ENCODE results near the gene SPEF2. TPM values are rescaled to one million over a fixed set of nuclear protein-coding genes. Genes with fewer than 3 reads are reported as not detected.
"Not testable (repeated sequence)": the region's sequence is repeated elsewhere in the genome, so short reads cannot be mapped to it uniquely, and the experiment has no call there.

SPEF2 gene
- total RNA-seq, 4 donors from 2014 or later, result 1.7 to 10.0 (median 2.2) TPM

- no peaks in the 10 kb centered on the region for H3K27me3 ChIP-seq
- TF ChIP-seq CTCF (IDR thresholded peaks at IDR 0.05) (no peak), EP300 (IDR thresholded peaks at IDR 0.05) (no peak), POLR2AphosphoS5 (IDR thresholded peaks at IDR 0.05) (no peak), POLR2A (IDR thresholded peaks at IDR 0.05) (no peak)
- no peaks in the 10 kb centered on the region for H3K9me3 ChIP-seq
- DNase-seq (ENCODE audit: low spot score in 2 of 2), result no peak
- H3K27ac ChIP-seq, result no peak overlapping the region
- no peaks in the 10 kb centered on the region for H3K4me1 ChIP-seq
- 52% methylated on average over 4 of the region's 4 CpGs for WGBS
- H3K36me3 ChIP-seq, result no peaks in the 10 kb centered on the region
- no peak overlapping the region for H3K4me3 ChIP-seq
Observed at GRCh38 chr5:35665096-35665495, 47.4 kb downstream of the SPEF2 start.

GRCh38 chr5:35668319-35668718 is 50.7 kb downstream of the SPEF2 start:
- no peaks in the 10 kb centered on the region for H3K36me3 ChIP-seq
- DNase-seq (ENCODE audit: low spot score in 2 of 2), result no peak
- no peak overlapping the region for H3K27ac ChIP-seq
- no peaks in the 10 kb centered on the region for H3K4me1 ChIP-seq
- H3K27me3 ChIP-seq, result no peaks in the 10 kb centered on the region
- 93% methylated on average over 2 of the region's 2 CpGs for WGBS
- H3K9me3 ChIP-seq, result no peaks in the 10 kb centered on the region
- no peak overlapping the region for H3K4me3 ChIP-seq
- TF ChIP-seq POLR2AphosphoS5 (IDR thresholded peaks at IDR 0.05), result no peak

- H3K27me3 ChIP-seq, result no peaks in the 10 kb centered on the region
- no peak for TF ChIP-seq POLR2A (IDR thresholded peaks at IDR 0.05)
- TF ChIP-seq EP300 (IDR thresholded peaks at IDR 0.05), result no peak
- TF ChIP-seq POLR2AphosphoS5 (IDR thresholded peaks at IDR 0.05), result no peak
- TF ChIP-seq CTCF (IDR thresholded peaks at IDR 0.05), result no peak
- no peaks in the 10 kb centered on the region for H3K9me3 ChIP-seq
- DNase-seq (ENCODE audit: low spot score in 2 of 2), result no peak
- no peaks in the 10 kb centered on the region for H3K36me3 ChIP-seq
- 78% methylated on average over 2 of the region's 2 CpGs for WGBS
- H3K27ac ChIP-seq, result no peak overlapping the region
- no peak overlapping the region for H3K4me3 ChIP-seq
- no peaks in the 10 kb centered on the region for H3K4me1 ChIP-seq
Observed at GRCh38 chr5:35668794-35669193, 51.1 kb downstream of the SPEF2 start.

GRCh38 chr5:35671541-35672295 is 54.1 kb downstream of the SPEF2 start:
- H3K27me3 ChIP-seq, result no peaks in the 10 kb centered on the region
- DNase-seq (ENCODE audit: low spot score in 2 of 2), result no peak
- H3K36me3 ChIP-seq, result no peaks in the 10 kb centered on the region
- 83% methylated on average over 5 of the region's 5 CpGs for WGBS
- H3K4me3 ChIP-seq, result no peak overlapping the region
- no peaks in the 10 kb centered on the region for H3K9me3 ChIP-seq
- TF ChIP-seq POLR2A (IDR thresholded peaks at IDR 0.05), result no peak
- no peak for TF ChIP-seq POLR2AphosphoS5 (IDR thresholded peaks at IDR 0.05)
- TF ChIP-seq EP300 (IDR thresholded peaks at IDR 0.05), result no peak
- no peak for TF ChIP-seq CTCF (IDR thresholded peaks at IDR 0.05)
- no peak overlapping the region for H3K27ac ChIP-seq
- no peaks in the 10 kb centered on the region for H3K4me1 ChIP-seq

GRCh38 chr5:35672296-35672655 is 54.6 kb downstream of the SPEF2 start:
- not testable (repeated sequence) for H3K4me3 ChIP-seq; DNase-seq (ENCODE audit: low spot score in 2 of 2); H3K4me1 ChIP-seq; H3K36me3 ChIP-seq; H3K27ac ChIP-seq; H3K9me3 ChIP-seq; H3K27me3 ChIP-seq
- 95% methylated on average over 1 of the region's 1 CpG for whole genome bisulfite sequencing

- H3K27me3 ChIP-seq, result no peaks in the 10 kb centered on the region
- TF ChIP-seq POLR2AphosphoS5 (IDR thresholded peaks at IDR 0.05) (no peak), EP300 (IDR thresholded peaks at IDR 0.05) (no peak), CTCF (IDR thresholded peaks at IDR 0.05) (no peak), POLR2A (IDR thresholded peaks at IDR 0.05) (no peak)
- WGBS, result 92% methylated on average over 1 of the region's 1 CpG
- no peak for DNase-seq (ENCODE audit: low spot score in 2 of 2)
- no peaks in the 10 kb centered on the region for H3K4me1 ChIP-seq
- no peak overlapping the region for H3K4me3 ChIP-seq
- no peaks in the 10 kb centered on the region for H3K36me3 ChIP-seq
- H3K9me3 ChIP-seq, result no peaks in the 10 kb centered on the region
- no peak overlapping the region for H3K27ac ChIP-seq
Observed at GRCh38 chr5:35672995-35673394, 55.3 kb downstream of the SPEF2 start.

Data from suprapubic skin (tissue), 4 donors.